Keratinocyte (primary cell): ENCODE data around the gene BOC.

ENCODE experiments used
- EZH2 ChIP-seq: IDR thresholded peaks from one replicate; pipeline ENCODE4 v1.6.1; 2012; ENCODE audit warnings: inconsistent platforms, mild to moderate bottlenecking, low read length, moderate library complexity
- TF ChIP-seq, protein P1 (sequence below), 3 experiments: IDR thresholded peaks in 1 of 3; conservative IDR thresholded peaks in 1 of 3; optimal IDR thresholded peaks in 1 of 3; 2 replicates in 2 of 3; 3 replicates in 1 of 3; pipeline versions ENCODE3 to v1.5.1; 2011; ENCODE audit warnings: low read length in 3 of 3, mild to moderate bottlenecking in 3 of 3, moderate library complexity in 2 of 3, control low read depth in 1 of 3, inconsistent platforms in 1 of 3; ENCODE audit not compliant: insufficient read depth in 2 of 3; ENCODE audit errors: extremely low read depth in 1 of 3

DNA sequence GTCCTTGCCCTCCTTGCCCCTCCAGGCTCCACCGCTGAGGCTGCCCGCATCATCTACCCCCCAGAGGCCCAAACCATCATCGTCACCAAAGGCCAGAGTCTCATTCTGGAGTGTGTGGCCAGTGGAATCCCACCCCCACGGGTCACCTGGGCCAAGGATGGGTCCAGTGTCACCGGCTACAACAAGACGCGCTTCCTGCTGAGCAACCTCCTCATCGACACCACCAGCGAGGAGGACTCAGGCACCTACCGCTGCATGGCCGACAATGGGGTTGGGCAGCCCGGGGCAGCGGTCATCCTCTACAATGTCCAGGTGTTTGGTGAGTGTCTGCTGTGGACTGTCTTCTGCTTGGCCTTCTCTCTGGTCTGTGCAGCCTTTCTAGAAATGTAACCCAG is 61.0 kb downstream of the BOC start:
- no peak for TF ChIP-seq EZH2
- TF ChIP-seq, protein P1, sequence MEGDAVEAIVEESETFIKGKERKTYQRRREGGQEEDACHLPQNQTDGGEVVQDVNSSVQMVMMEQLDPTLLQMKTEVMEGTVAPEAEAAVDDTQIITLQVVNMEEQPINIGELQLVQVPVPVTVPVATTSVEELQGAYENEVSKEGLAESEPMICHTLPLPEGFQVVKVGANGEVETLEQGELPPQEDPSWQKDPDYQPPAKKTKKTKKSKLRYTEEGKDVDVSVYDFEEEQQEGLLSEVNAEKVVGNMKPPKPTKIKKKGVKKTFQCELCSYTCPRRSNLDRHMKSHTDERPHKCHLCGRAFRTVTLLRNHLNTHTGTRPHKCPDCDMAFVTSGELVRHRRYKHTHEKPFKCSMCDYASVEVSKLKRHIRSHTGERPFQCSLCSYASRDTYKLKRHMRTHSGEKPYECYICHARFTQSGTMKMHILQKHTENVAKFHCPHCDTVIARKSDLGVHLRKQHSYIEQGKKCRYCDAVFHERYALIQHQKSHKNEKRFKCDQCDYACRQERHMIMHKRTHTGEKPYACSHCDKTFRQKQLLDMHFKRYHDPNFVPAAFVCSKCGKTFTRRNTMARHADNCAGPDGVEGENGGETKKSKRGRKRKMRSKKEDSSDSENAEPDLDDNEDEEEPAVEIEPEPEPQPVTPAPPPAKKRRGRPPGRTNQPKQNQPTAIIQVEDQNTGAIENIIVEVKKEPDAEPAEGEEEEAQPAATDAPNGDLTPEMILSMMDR (optimal IDR thresholded peaks at IDR 0.05 in 1 of 3, IDR thresholded peaks at IDR 0.05 in 1 of 3, conservative IDR thresholded peaks at IDR 0.05 in 1 of 3; ENCODE audit: extremely low read depth in 1 of 3, insufficient read depth in 2 of 3, low read length in 3 of 3) = no peak
